ENCODE data around the gene BAIAP3. TPM values are rescaled to one million over a fixed set of nuclear protein-coding genes. Genes with fewer than 3 reads are reported as not detected.
A peak's percentile ranks its signal among the peaks of the same experiment; 100 is the strongest.

Gene BAIAP3
- total RNA-seq, 1 donor from 2014 or later, result 1.7 TPM

DNA sequence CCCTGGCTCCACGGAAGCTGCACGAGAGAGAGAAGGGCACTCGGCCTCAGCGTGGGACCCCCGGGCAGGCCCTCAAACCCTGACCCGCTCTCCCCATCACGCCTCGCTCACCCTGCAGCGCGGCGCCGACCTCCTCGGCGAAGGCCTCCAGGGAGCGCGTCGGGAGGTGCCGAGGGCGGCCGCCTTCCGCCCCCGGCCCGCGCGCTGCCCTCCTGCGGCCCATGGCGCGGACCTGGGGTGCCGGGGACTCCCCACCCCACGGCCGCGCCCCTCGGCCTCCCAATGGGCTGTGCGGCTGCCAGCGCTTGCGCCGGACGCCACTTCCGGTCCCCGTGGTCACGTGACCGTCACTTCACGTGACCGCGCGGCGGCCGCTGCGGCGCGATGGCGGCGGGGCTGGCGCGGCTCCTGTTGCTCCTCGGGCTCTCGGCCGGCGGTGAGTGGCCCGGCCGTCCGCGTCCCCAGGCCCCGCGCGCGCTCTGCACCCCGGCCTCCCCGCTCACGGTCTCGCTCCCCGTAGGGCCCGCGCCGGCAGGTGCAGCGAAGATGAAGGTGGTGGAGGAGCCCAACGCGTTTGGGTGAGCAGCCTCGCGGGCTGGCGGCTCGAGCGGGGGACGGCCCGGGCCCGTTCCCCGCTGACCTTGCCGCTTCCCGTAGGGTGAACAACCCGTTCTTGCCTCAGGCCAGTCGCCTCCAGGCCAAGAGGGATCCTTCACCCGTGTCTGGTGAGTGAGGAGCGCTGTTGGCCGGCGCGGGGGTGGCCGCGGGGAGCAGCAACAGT is 18.3 kb downstream of the BAIAP3 start, which contains the start of the genes GNPTG and TSR3:
TSS of gene GNPTG (plus strand) at position 350 of the 781 bp plus-strand sequence. CDS start at position 385, 35 bp downstream.
TSS of gene TSR3 (minus strand) at position 297 of the 781 bp plus-strand sequence. CDS start at position 223, 74 bp downstream.
- peaks cover 2% of the 10 kb centered on the region for H3K36me3 Mint-ChIP-seq (ENCODE audit: low read depth)
- no peaks in the 10 kb centered on the region for H3K27me3 Mint-ChIP-seq (ENCODE audit: low read depth)
- DNase-seq (ENCODE audit: low spot score), result no peak
- H3K4me1 Mint-ChIP-seq (ENCODE audit: low read depth), result peaks cover 40% of the 10 kb centered on the region
- no peaks in the 10 kb centered on the region for H3K9me3 Mint-ChIP-seq (ENCODE audit: low read depth)
- TF ChIP-seq, protein P1, sequence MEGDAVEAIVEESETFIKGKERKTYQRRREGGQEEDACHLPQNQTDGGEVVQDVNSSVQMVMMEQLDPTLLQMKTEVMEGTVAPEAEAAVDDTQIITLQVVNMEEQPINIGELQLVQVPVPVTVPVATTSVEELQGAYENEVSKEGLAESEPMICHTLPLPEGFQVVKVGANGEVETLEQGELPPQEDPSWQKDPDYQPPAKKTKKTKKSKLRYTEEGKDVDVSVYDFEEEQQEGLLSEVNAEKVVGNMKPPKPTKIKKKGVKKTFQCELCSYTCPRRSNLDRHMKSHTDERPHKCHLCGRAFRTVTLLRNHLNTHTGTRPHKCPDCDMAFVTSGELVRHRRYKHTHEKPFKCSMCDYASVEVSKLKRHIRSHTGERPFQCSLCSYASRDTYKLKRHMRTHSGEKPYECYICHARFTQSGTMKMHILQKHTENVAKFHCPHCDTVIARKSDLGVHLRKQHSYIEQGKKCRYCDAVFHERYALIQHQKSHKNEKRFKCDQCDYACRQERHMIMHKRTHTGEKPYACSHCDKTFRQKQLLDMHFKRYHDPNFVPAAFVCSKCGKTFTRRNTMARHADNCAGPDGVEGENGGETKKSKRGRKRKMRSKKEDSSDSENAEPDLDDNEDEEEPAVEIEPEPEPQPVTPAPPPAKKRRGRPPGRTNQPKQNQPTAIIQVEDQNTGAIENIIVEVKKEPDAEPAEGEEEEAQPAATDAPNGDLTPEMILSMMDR (IDR thresholded peaks at IDR 0.05), result no peak
- H3K4me3 Mint-ChIP-seq (ENCODE audit: unreplicated experiment), result peak within 1 kb of the TSS; percentile 87
- peak within 1 kb of the TSS; percentile 84 for H3K27ac Mint-ChIP-seq (ENCODE audit: unreplicated experiment)

DNA sequence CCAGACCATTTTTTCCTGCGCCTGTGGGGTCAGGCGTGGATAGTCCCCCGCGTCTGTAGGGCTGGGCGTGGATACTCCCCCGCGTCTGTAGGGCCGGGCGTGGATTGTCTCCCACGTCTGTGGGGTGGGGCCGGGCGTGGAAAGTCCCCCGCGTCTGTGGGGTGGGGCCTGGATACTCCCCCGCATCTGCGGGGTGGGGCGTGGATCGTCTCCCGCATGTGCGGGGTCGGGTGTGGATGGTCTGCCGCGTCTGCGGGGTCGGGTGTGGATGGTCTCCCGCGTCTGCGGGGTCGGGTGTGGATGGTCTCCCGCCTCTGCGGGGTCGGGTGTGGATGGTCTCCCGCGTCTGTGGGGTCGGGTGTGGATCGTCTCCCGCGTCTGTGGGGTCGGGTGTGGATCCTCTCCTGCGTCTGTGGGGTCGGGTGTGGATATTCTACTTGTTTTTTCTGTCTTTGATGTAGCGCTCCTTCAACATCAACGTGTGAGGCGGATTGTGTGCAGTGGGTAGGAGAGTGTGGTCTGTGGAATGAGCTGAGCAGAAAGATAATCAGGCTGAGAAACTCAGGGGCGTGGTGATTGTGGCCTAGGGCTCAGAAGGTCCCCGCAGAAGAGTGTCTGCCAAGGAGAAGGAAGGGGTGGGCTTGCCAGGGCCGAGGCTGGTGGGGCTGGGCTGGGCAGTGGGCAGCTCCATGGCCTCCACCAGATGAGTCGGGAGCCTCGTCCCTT is 21.5 kb downstream of the BAIAP3 start:
- Mint-ChIP-seq H3K27me3 (ENCODE audit: low read depth) (no peaks in the 10 kb centered on the region), H3K27ac (ENCODE audit: unreplicated experiment) (no peak overlapping the region), H3K36me3 (ENCODE audit: low read depth) (peaks cover 2% of the 10 kb centered on the region), H3K4me1 (ENCODE audit: low read depth) (peaks cover 46% of the 10 kb centered on the region), H3K4me3 (ENCODE audit: unreplicated experiment) (no peak overlapping the region), H3K9me3 (ENCODE audit: low read depth) (no peaks in the 10 kb centered on the region)
- TF ChIP-seq, protein P1 (IDR thresholded peaks at IDR 0.05), result no peak
- no peak for DNase-seq (ENCODE audit: low spot score)

DNA sequence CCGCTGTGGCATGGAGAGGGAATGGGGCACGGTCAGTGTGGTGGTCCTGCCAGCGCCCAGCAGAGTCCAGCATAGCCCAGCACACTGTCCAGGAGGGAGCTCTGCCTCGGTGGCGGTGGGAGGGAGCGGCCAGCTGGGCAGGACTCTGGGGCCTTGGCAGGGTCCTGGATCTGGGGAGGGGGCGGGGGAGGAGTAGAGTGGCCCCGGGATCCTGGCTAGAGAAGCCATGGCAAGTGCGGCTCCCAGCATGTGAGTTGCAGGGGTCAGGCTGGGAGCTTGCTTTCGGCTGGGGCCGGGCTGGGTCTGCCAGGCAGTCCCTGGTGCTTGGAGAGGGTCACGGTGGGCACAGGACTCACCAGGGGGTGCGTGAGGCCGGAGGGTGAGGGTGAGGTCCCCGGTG is 22.1 kb downstream of the BAIAP3 start:
- Mint-ChIP-seq H3K4me1 (ENCODE audit: low read depth) (peaks cover 40% of the 10 kb centered on the region), H3K9me3 (ENCODE audit: low read depth) (no peaks in the 10 kb centered on the region)
- TF ChIP-seq, protein P1 (IDR thresholded peaks at IDR 0.05), result no peak

DNA sequence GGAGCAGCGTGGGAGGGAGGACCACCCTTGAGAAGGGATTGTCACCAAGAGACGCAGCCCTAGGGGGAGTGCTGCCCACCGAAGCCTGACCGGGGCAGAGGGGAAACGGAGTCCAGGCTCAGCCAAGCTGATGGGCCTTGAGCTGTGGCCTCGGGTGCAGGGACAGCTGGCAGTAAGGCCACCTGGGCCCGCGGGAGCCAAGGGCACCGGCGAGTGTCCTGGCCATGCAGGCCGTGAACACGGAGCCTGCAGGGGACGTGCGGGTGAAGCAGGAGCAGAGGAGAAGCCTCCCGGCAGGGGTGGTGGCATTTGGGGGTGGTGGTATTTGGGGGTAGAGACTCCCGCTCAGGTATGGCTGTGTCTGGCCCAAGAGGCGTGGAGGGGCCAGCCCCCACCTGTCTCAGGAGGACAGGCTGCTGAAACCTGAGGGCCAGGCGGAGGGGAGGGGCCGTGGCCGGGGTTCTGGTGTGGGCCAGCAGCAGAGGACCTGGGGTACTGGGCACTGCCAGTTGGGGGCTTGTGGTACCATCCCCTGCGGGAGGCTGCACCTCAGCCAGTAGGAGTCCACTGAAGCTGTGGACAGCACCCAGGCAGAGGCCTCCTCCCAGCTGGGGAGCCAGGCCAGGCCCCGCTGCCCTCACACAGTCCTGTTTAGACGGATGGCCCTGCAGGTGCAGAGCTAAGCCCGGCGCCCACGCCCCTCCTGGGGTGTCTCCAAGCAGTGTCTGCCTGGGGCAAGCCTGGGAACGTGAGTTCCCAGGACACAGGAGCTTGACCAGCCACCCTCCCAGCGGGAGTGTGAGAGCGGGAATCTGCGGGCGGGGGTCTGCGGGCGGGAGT is 22.8 kb downstream of the BAIAP3 start:
- Mint-ChIP-seq H3K4me1 (ENCODE audit: low read depth) (peaks cover 34% of the 10 kb centered on the region), H3K27ac (ENCODE audit: unreplicated experiment) (no peak overlapping the region), H3K4me3 (ENCODE audit: unreplicated experiment) (no peak overlapping the region), H3K27me3 (ENCODE audit: low read depth) (no peaks in the 10 kb centered on the region), H3K9me3 (ENCODE audit: low read depth) (no peaks in the 10 kb centered on the region), H3K36me3 (ENCODE audit: low read depth) (no peaks in the 10 kb centered on the region)
- TF ChIP-seq, protein P1 (IDR thresholded peaks at IDR 0.05), result no peak
- no peak for DNase-seq (ENCODE audit: low spot score)

More for the DNA sequence above, 22.1 kb downstream of the BAIAP3 start:
- DNase-seq (ENCODE audit: low spot score), result no peak
- no peak overlapping the region for H3K27ac Mint-ChIP-seq (ENCODE audit: unreplicated experiment)
- H3K27me3 Mint-ChIP-seq (ENCODE audit: low read depth), result no peaks in the 10 kb centered on the region
- no peaks in the 10 kb centered on the region for H3K36me3 Mint-ChIP-seq (ENCODE audit: low read depth)
- H3K4me3 Mint-ChIP-seq (ENCODE audit: unreplicated experiment), result no peak overlapping the region
